ENCODE results near the gene HELB.
A peak's percentile ranks its signal among the peaks of the same experiment; 100 is the strongest.
"Not testable (repeated sequence)": the region's sequence is repeated elsewhere in the genome, so short reads cannot be mapped to it uniquely, and the experiment has no call there.

The HELB gene

GRCh38 chr12:66302827-66303169, 505 bp downstream of the HELB start (continued):
- TF ChIP-seq ZBTB17 (tag by site-specific recombination; IDR thresholded peaks at IDR 0.05) = peak; percentile 6; the same call in 1 of the 2 replicates
- no peak for TF ChIP-seq ZNF155 (tag by site-specific recombination; IDR thresholded peaks at IDR 0.05)
- TF ChIP-seq ZIC2 (tag by site-specific recombination; IDR thresholded peaks at IDR 0.05) = peak; percentile 70; the same call in 1 of the 2 replicates
- peak; percentile 98 for TF ChIP-seq ZNF362 (tag by site-specific recombination; IDR thresholded peaks at IDR 0.05)
- 0 out of 2 replicates have a peak, but pooled peaks have one; percentile 11 for TF ChIP-seq OVOL3 (tag by site-specific recombination; IDR thresholded peaks at IDR 0.05)
- TF ChIP-seq ZNF24 (tag by site-specific recombination; IDR thresholded peaks at IDR 0.05) = 0 out of 2 replicates have a peak, but pooled peaks have one; percentile 3
- TF ChIP-seq ZNF610 (tag by site-specific recombination; IDR thresholded peaks at IDR 0.05; ENCODE audit: borderline replicate concordance) = no peak
- TF ChIP-seq ZNF112 (tag by site-specific recombination; IDR thresholded peaks at IDR 0.05) = no peak
- 0 out of 2 replicates have a peak, but pooled peaks have one; percentile 9 for TF ChIP-seq ZNF121 (tag by site-specific recombination; IDR thresholded peaks at IDR 0.05)
- TF ChIP-seq ZNF664 (tag by site-specific recombination; IDR thresholded peaks at IDR 0.05) = peak; percentile 95
- TF ChIP-seq, protein P1, sequence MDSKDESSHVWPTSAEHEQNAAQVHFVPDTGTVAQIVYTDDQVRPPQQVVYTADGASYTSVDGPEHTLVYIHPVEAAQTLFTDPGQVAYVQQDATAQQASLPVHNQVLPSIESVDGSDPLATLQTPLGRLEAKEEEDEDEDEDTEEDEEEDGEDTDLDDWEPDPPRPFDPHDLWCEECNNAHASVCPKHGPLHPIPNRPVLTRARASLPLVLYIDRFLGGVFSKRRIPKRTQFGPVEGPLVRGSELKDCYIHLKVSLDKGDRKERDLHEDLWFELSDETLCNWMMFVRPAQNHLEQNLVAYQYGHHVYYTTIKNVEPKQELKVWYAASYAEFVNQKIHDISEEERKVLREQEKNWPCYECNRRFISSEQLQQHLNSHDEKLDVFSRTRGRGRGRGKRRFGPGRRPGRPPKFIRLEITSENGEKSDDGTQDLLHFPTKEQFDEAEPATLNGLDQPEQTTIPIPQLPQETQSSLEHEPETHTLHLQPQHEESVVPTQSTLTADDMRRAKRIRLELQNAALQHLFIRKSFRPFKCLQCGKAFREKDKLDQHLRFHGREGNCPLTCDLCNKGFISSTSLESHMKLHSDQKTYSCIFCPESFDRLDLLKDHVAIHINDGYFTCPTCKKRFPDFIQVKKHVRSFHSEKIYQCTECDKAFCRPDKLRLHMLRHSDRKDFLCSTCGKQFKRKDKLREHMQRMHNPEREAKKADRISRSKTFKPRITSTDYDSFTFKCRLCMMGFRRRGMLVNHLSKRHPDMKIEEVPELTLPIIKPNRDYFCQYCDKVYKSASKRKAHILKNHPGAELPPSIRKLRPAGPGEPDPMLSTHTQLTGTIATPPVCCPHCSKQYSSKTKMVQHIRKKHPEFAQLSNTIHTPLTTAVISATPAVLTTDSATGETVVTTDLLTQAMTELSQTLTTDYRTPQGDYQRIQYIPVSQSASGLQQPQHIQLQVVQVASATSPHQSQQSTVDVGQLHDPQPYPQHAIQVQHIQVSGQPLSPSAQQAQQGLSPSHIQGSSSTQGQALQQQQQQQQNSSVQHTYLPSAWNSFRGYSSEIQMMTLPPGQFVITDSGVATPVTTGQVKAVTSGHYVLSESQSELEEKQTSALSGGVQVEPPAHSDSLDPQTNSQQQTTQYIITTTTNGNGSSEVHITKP (tag by site-specific recombination; IDR thresholded peaks at IDR 0.05) = 0 out of 2 replicates have a peak, but pooled peaks have one; percentile 5
- TF ChIP-seq, protein P2, sequence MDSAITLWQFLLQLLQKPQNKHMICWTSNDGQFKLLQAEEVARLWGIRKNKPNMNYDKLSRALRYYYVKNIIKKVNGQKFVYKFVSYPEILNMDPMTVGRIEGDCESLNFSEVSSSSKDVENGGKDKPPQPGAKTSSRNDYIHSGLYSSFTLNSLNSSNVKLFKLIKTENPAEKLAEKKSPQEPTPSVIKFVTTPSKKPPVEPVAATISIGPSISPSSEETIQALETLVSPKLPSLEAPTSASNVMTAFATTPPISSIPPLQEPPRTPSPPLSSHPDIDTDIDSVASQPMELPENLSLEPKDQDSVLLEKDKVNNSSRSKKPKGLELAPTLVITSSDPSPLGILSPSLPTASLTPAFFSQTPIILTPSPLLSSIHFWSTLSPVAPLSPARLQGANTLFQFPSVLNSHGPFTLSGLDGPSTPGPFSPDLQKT (IDR thresholded peaks at IDR 0.05; ENCODE audit: borderline replicate concordance, low read depth, low read length) = no peak

DNA sequence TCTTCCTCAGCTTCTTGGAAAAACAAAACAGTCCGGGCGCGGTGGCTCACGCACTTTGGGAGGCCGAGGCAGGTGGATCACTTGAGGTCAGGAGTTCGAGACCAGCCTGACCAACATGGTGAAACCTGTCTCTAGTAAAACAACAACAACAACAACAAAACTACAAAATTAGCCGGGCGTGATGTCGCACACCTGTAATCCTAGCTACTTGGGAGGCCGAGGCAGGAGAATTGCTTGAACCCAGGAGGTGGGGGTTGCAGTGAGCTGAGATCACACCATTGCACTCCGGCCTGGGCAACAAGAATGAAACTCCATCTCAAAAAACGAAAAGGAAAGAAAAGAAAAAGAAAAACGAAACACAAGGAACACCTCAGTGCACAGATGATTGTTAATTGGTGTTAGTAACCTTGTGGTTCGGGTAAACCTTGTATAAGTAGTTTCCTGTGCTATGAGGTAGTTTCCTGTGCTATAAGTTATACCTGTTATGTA, 1.1 kb downstream of the HELB start:
- peak overlapping the region; percentile 85 for H3K4me3 ChIP-seq (ENCODE audit: low read depth, low read length)
- not testable (repeated sequence) for H3K9me3 ChIP-seq (ENCODE audit: control insufficient read depth, insufficient read depth, low read depth, low read length); H3K4me1 ChIP-seq (ENCODE audit: control insufficient read depth, insufficient read depth, low read length); H3K27ac ChIP-seq (ENCODE audit: extremely low read depth, low read depth, low read length)
- ChIA-PET CTCF (interaction anchor here (0.6 to 1.1 kb wide), 3 partner anchors 12 to 156 kb away, joined by 3 read pairs; no protein-coding TSS in a partner anchor), POLR2A (interaction anchor here (0.6 to 2.1 kb wide), 4 partner anchors 16 to 919 kb away, joined by 3 to 22 read pairs (median 3); partner anchors contain the start of genes LLPH and TMBIM4)
- peaks cover 9 to 12% of the 10 kb centered on the region in 2 experiments for H3K36me3 ChIP-seq (ENCODE audit: control insufficient read depth in 2 of 2, insufficient read depth in 1 of 2, low read length in 2 of 2)
- TF ChIP-seq ZNF324 (tag by site-specific recombination; IDR thresholded peaks at IDR 0.05) (peak; percentile 74), PRDM1 (tag by site-specific recombination; IDR thresholded peaks at IDR 0.05) (peak; percentile 80), ZNF629 (tag by site-specific recombination; IDR thresholded peaks at IDR 0.05) (0 out of 2 replicates have a peak, but pooled peaks have one; percentile 25), REPIN1 (tag by site-specific recombination; IDR thresholded peaks at IDR 0.05; ENCODE audit: low read depth) (0 out of 2 replicates have a peak, but pooled peaks have one; percentile 64), ZNF239 (tag by site-specific recombination; IDR thresholded peaks at IDR 0.05) (peak; percentile 59; the same call in 1 of the 2 replicates), GLIS1 (tag by site-specific recombination; IDR thresholded peaks at IDR 0.05) (peak; percentile 51), SCRT2 (tag by site-specific recombination; IDR thresholded peaks at IDR 0.05) (peak; percentile 27; the same call in 1 of the 2 replicates), YY2 (tag by site-specific recombination; IDR thresholded peaks at IDR 0.05) (peak; percentile 48; the same call in 1 of the 2 replicates), ZNF600 (tag by site-specific recombination; IDR thresholded peaks at IDR 0.05) (peak; percentile 72; the same call in 1 of the 2 replicates), KLF16 (tag by site-specific recombination; IDR thresholded peaks at IDR 0.05) (peak; percentile 33; the same call in 1 of the 2 replicates), GLI4 (tag by site-specific recombination; IDR thresholded peaks at IDR 0.05) (0 out of 2 replicates have a peak, but pooled peaks have one; percentile 30), ZNF792 (tag by site-specific recombination; IDR thresholded peaks at IDR 0.05) (peak; percentile 83)
- TF ChIP-seq, protein P3, sequence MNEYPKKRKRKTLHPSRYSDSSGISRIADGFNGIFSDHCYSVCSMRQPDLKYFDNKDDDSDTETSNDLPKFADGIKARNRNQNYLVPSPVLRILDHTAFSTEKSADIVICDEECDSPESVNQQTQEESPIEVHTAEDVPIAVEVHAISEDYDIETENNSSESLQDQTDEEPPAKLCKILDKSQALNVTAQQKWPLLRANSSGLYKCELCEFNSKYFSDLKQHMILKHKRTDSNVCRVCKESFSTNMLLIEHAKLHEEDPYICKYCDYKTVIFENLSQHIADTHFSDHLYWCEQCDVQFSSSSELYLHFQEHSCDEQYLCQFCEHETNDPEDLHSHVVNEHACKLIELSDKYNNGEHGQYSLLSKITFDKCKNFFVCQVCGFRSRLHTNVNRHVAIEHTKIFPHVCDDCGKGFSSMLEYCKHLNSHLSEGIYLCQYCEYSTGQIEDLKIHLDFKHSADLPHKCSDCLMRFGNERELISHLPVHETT (tag by site-specific recombination; IDR thresholded peaks at IDR 0.05) = peak; percentile 59; the same call in 1 of the 2 replicates
- TF ChIP-seq, protein P4, sequence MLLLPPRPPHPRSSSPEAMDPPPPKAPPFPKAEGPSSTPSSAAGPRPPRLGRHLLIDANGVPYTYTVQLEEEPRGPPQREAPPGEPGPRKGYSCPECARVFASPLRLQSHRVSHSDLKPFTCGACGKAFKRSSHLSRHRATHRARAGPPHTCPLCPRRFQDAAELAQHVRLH (tag by site-specific recombination; IDR thresholded peaks at IDR 0.05) = peak; percentile 92
- TF ChIP-seq, protein P1 (tag by site-specific recombination; IDR thresholded peaks at IDR 0.05) = peak; percentile 37
